ENCODE data around the gene WDR53. TPM values are rescaled to one million over a fixed set of nuclear protein-coding genes. Genes with fewer than 3 reads are reported as not detected.

Gene WDR53
- total and polyA plus RNA-seq, 9 of the 15 experiments (the other 6 are each of a cell fraction or from before 2014, with no cell fraction given): 13.0 to 34.5 (median 20.9) TPM

GRCh38 chr3:196519718-196520082 is 48.7 kb downstream of the WDR53 start (continued):
- no peak for TF ChIP-seq ZNF318 (IDR thresholded peaks at IDR 0.05; ENCODE audit: borderline replicate concordance in 1 of 2, low read depth in 1 of 2)
- no peak for TF ChIP-seq NCOA1 (IDR thresholded peaks at IDR 0.05; ENCODE audit: low read depth)
- no peak for TF ChIP-seq NFE2 (IDR thresholded peaks at IDR 0.05; ENCODE audit: low read depth)
- no peak for TF ChIP-seq ZNF311 (CRISPR knock-in tag; IDR thresholded peaks at IDR 0.05)
- no peak for TF ChIP-seq HNRNPH1 (optimal IDR thresholded peaks at IDR 0.05; ENCODE audit: low read depth, low read length)
